Right lobe of liver (tissue), 4 donors: ENCODE data around the gene HLA-E.

ENCODE experiments used
- CTCF ChIP-seq, 4 donors: fragments of 200-600 bp in 3 of 4; fragments of 450-650 bp in 1 of 4; IDR thresholded peaks; one replicate each; pipeline versions ENCODE4 v1.5.1 to v1.8.0; 2016 to 2022; ENCODE audit warnings: antibody characterized with exemption in 4 of 4, mild to moderate bottlenecking in 2 of 4
- POLR2A ChIP-seq: fragments of 450-650 bp; IDR thresholded peaks from one replicate; pipeline ENCODE4 v1.6.1; 2017; ENCODE audit warnings: antibody characterized with exemption, mild to moderate bottlenecking
- donor health status: DM: no; HTN: no; CAD: no.
- donor health status: DM: no; HTN: no; CAD: no.
- donor health status: DM: no; HTN: yes; CAD: no.

GRCh38 chr6:30520522-30520921 is 31.2 kb downstream of the HLA-E start:
- TF ChIP-seq CTCF (IDR thresholded peaks at IDR 0.05) (no peak), POLR2A (no peak)
